Spleen (tissue), 11 donors: ENCODE results near the gene ZMYND19. TPM values are rescaled to one million over a fixed set of nuclear protein-coding genes. Genes with fewer than 3 reads are reported as not detected.
"Not testable (repeated sequence)": the region's sequence is repeated elsewhere in the genome, so short reads cannot be mapped to it uniquely, and the experiment has no call there.

Experiments used
- DNase-seq: peaks from one replicate; pipeline ENCODE4 v3.0.0-alpha.2; 2020
- H3K27ac ChIP-seq, 8 donors: fragments of 200-600 bp; sonication (generic) in 7 of 8; 1 replicate in 4 of 8; 2 replicates in 4 of 8; pipeline versions ENCODE4 v1.5.0 to v1.8.0; 2016 to 2021; ENCODE audit warnings: inconsistent platforms in 4 of 8, mild to moderate bottlenecking in 4 of 8, moderate library complexity in 1 of 8
- H3K27me3 ChIP-seq, 7 donors: fragments of 200-600 bp; sonication (generic) in 6 of 7; replicated peaks in 1 of 7; 1 replicate in 4 of 7; 2 replicates in 3 of 7; pipeline versions ENCODE4 v1.5.0 to v1.8.0; 2016 to 2021; ENCODE audit warnings: inconsistent platforms in 3 of 7, mild to moderate bottlenecking in 1 of 7
- H3K36me3 ChIP-seq, 6 donors: fragments of 200-600 bp; sonication (generic) in 5 of 6; 1 replicate in 4 of 6; 2 replicates in 2 of 6; pipeline versions ENCODE4 v1.5.0 to v1.8.0; 2016 to 2021; ENCODE audit warnings: inconsistent platforms in 2 of 6
- H3K4me1 ChIP-seq, 6 donors: fragments of 200-600 bp; sonication (generic) in 5 of 6; 1 replicate in 3 of 6; 2 replicates in 3 of 6; pipeline versions ENCODE4 v1.5.0 to v1.8.0; 2016 to 2021; ENCODE audit warnings: inconsistent platforms in 3 of 6
- H3K4me3 ChIP-seq, 8 donors: fragments of 200-600 bp; sonication (generic) in 7 of 8; 1 replicate in 4 of 8; 2 replicates in 4 of 8; pipeline versions ENCODE4 v1.5.0 to v1.8.0; 2016 to 2021; ENCODE audit warnings: inconsistent platforms in 4 of 8, mild to moderate bottlenecking in 4 of 8, moderate library complexity in 2 of 8
- H3K9me3 ChIP-seq, 8 donors: fragments of 200-600 bp; sonication (generic) in 7 of 8; 1 replicate in 4 of 8; 2 replicates in 4 of 8; pipeline versions ENCODE4 v1.5.0 to v1.8.0; 2016 to 2021; ENCODE audit warnings: inconsistent platforms in 4 of 8
- CTCF ChIP-seq, 11 experiments: fragments of 200-600 bp in 7 of 11; fragments of 450-650 bp in 4 of 11; sonication (generic) in 4 of 11; IDR thresholded peaks in 8 of 11; conservative IDR thresholded peaks in 3 of 11; 1 replicate in 7 of 11; 2 replicates in 4 of 11; pipeline versions ENCODE4 v1.4.0 to v1.8.0; 2016 to 2021; ENCODE audit warnings: antibody characterized with exemption in 11 of 11, inconsistent platforms in 4 of 11, mild to moderate bottlenecking in 1 of 11
- POLR2A ChIP-seq, 3 donors: fragments of 450-650 bp; IDR thresholded peaks; one replicate each; pipeline ENCODE4 v1.5.1; 2017; ENCODE audit warnings: antibody characterized with exemption in 3 of 3, mild to moderate bottlenecking in 1 of 3
- POLR2AphosphoS5 ChIP-seq, 3 donors: sonication (generic); formaldehyde crosslinking; IDR thresholded peaks; one replicate each; pipeline ENCODE4 v1.5.1; 2017; ENCODE audit warnings: antibody characterized with exemption in 3 of 3
- WGBS, 5 donors: extraction: QIAGEN DNeasy Blood & Tissue Kit in 3 of 5; methylation state at CpG; one replicate each; pipeline versions ENCODE4 v1.1.5 to v1.1.7; 2013 to 2018; 5-methylcytosine and 5-hydroxymethylcytosine counted together
- intact Hi-C: fragments of 100-400 bp; cut with DNase I; formaldehyde crosslinking; loops from one replicate; pipeline ENCODE4 v1.15.0; 2023; ENCODE audit warnings: low total_unique reads
- polyA plus RNA-seq, 3 donors: library from polyadenylated mRNA; stranded (reverse); fragments of 200-250 nt; gene quantifications; one replicate each; pipeline ENCODE4 v1.2.1, GENCODE V29; 2013
- total RNA-seq, 7 donors: library from RNA; depleted of rRNA in 3 of 7; stranded (reverse); fragments of >200 nt in 3 of 7; fragmentation: NEBNext Ultra II Directional in 4 of 7; extraction: Animal tissue kit (Norgen Biotek cat#: 25700) in 4 of 7; gene quantifications; one replicate each; pipeline versions ENCODE4 v1.1.0 to v1.2.1, GENCODE V29; 2016 to 2021
- donor health status: healthy with polysubstance abuse.
- donor health status: DM: no; HTN: no; CAD: no; lungs with moderate emphysema.
- donor health status: DM: no; HTN: no; CAD: no.
- donor health status: Bipolar disorder and iron deficiency.
- donor health status: healthy.
- donor health status: DM: no; HTN: no; CAD: no.
- donor health status: DM: yes; HTN: yes; CAD: no.

The ZMYND19 gene
- total and polyA plus RNA-seq, 10 donors: 12.7 to 24.1 (median 16.3) TPM

DNA sequence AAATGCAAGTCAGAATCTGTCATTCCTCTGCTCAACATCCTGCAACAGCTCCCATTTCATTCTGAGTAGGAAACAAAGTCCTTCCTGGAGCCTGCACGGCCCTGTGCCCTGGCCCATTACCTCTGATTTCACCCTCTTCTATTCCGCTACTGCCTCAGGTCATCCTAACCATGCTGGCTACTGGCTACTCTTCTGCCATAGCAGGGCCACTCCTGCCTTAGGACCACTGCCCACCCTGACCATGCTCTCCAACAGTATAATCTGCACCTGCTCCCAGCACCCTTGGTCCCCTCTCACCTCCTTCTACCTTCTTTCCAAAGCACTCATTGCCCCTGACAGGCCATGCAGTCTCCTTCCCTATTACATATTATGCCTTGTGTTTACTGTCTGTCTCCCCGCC, 19.7 kb downstream of the ZMYND19 start:
- H3K9me3 ChIP-seq: no peaks in the 10 kb centered on the region
- TF ChIP-seq POLR2AphosphoS5 (IDR thresholded peaks at IDR 0.05): no peak
- TF ChIP-seq POLR2A (IDR thresholded peaks at IDR 0.05): no peak
- TF ChIP-seq CTCF (IDR thresholded peaks at IDR 0.05 in 8 of 11, conservative IDR thresholded peaks at IDR 0.05 in 3 of 11): no peak
- H3K27me3 ChIP-seq: no peaks in the 10 kb centered on the region
- intact Hi-C loops: no loop called here
- no peak overlapping the region for H3K4me3 ChIP-seq
- H3K27ac ChIP-seq: no peak overlapping the region
- peaks cover 0 to 59% (median 35%) of the 10 kb centered on the region in 6 donors for H3K36me3 ChIP-seq
- H3K4me1 ChIP-seq: peaks cover 0 to 9% (median 4%) of the 10 kb centered on the region in 6 donors
- DNase-seq: no peak
- 91 to 97% (median 96%) methylated on average over 3 of the region's 3 CpGs for WGBS, 5 donors

- no peak for DNase-seq
- no peak overlapping the region for H3K27ac ChIP-seq
- no peak for TF ChIP-seq POLR2A (IDR thresholded peaks at IDR 0.05)
- no peak for TF ChIP-seq POLR2AphosphoS5 (IDR thresholded peaks at IDR 0.05)
- no peak for TF ChIP-seq CTCF (IDR thresholded peaks at IDR 0.05 in 8 of 11, conservative IDR thresholded peaks at IDR 0.05 in 3 of 11)
- H3K27me3 ChIP-seq: no peaks in the 10 kb centered on the region
- intact Hi-C loops: no loop called here
- WGBS, 5 donors: 94 to 98% (median 97%) methylated on average over 5 of the region's 5 CpGs
- H3K4me1 ChIP-seq: peaks cover 0 to under 1% (median 0%) of the 10 kb centered on the region in 6 donors
- H3K36me3 ChIP-seq: peaks cover 0 to 53% (median 31%) of the 10 kb centered on the region in 6 donors
- peaks cover 0 to 3% (median 0%) of the 10 kb centered on the region in 8 donors for H3K9me3 ChIP-seq
- H3K4me3 ChIP-seq: no peak overlapping the region
These were observed 20.6 kb downstream of the ZMYND19 start for GRCh38 chr9:137569609-137570203.

DNA sequence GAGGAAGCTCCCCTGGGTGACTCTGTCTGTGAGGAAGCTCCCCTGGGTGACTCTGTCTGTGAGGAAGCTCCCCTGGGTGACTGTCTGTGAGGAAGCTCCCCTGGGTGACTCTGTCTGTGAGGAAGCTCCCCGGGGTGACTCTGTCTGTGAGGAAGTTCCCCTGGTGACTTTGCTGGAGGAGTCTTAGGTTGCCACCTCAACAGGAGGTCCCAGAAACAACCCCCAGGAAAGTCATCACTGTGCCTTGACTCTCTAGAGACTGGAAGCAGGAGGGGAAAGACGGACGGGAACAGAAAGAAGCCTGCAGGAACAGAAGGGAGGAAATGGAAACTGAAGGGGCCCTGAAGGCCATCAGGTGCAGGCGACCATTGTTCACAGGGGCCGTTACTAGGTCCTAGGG, 21.9 kb downstream of the ZMYND19 start:
- H3K4me3 ChIP-seq, DNase-seq, H3K4me1 ChIP-seq, H3K9me3 ChIP-seq, H3K27me3 ChIP-seq, H3K27ac ChIP-seq, intact Hi-C loops: not testable (repeated sequence)
- WGBS, 5 donors: 72 to 83% (median 77%) methylated on average over 5 of the region's 5 CpGs
- H3K36me3 ChIP-seq: peaks cover 0 to 53% (median 31%) of the 10 kb centered on the region in 6 donors

DNA sequence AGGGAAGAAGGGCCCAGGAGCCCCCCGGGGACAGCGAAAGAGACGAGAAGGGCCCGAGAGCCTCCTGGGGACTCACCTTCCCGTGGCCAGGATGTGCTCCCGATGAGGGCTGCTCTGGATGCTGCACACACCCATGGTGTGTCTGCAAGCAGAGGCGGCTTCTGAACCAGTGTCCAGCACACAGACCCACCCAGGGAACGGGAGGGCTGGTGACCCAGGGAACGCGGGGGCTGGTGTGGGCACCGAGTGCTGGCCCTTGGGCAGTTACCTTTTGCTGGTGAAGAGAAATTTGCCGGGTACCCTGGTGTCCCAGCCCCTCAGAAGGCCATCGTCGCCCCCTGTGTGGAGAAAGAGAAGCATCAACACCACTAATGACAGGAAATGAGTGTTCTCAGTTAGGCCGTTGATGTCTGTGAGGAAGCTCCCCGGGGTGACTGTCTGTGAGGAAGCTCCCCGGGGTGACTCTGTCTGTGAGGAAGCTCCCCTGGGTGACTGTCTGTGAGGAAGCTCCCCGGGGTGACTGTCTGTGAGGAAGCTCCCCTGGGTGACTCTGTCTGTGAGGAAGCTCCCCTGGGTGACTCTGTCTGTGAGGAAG, 25.4 kb downstream of the ZMYND19 start:
- H3K4me1 ChIP-seq: peaks cover 0 to 4% (median 0%) of the 10 kb centered on the region in 6 donors
- intact Hi-C loops: no loop called here
- WGBS, 5 donors: 75 to 80% (median 79%) methylated on average over 15 to 18 of the region's 18 CpGs
- H3K27me3 ChIP-seq: no peaks in the 10 kb centered on the region
- TF ChIP-seq POLR2AphosphoS5 (IDR thresholded peaks at IDR 0.05) (peak in 1 of 3 donors; percentile 23), CTCF (IDR thresholded peaks at IDR 0.05 in 8 of 11, conservative IDR thresholded peaks at IDR 0.05 in 3 of 11) (no peak)
- peaks cover 0 to 50% (median 34%) of the 10 kb centered on the region in 6 donors for H3K36me3 ChIP-seq
- no peak overlapping the region for H3K4me3 ChIP-seq
- peaks cover 0 to 4% (median 0%) of the 10 kb centered on the region in 8 donors for H3K9me3 ChIP-seq
- DNase-seq: peak; percentile 45
- no peak overlapping the region for H3K27ac ChIP-seq
